ENCODE measurements around the gene NID2. TPM values are rescaled to one million over a fixed set of nuclear protein-coding genes. Genes with fewer than 3 reads are reported as not detected.

The NID2 gene
- total RNA-seq, 2 donors from 2014 or later: 18.8 to 28.7 TPM

DNA sequence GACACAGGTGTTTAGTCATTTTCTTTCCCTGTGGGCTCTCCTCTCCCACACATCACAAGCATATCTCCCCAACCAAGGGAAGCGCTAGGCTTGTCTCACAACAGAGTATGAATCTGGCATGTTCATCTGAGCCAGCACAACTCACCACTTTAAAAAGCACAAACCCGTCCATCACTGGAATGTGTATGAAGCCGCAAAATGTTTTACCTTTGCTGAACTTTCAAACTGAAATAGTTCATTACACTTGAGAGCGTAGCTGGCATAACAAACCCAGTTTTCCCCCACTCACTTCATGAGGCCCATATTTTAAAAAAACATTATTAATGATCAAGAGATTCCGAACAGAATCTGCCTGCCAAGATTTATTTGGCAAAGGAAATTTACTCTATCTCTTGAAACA is 15.8 kb downstream of the NID2 start:
- H3K4me3 ChIP-seq: no peak overlapping the region
- no peaks in the 10 kb centered on the region for H3K27me3 ChIP-seq
- no peak overlapping the region for H3K9ac ChIP-seq (ENCODE audit: low read depth in 2 of 2, low read length in 2 of 2)
- H3K27ac ChIP-seq: no peak overlapping the region
- no peaks in the 10 kb centered on the region for H3K36me3 ChIP-seq
- intact Hi-C loops (cut with DNase I): no loop called here
- DNase-seq: no peak
- H3K9me3 ChIP-seq: no peaks in the 10 kb centered on the region
- TF ChIP-seq CTCF (IDR thresholded peaks at IDR 0.05): no peak
- no peaks in the 10 kb centered on the region for H3K4me1 ChIP-seq

DNA sequence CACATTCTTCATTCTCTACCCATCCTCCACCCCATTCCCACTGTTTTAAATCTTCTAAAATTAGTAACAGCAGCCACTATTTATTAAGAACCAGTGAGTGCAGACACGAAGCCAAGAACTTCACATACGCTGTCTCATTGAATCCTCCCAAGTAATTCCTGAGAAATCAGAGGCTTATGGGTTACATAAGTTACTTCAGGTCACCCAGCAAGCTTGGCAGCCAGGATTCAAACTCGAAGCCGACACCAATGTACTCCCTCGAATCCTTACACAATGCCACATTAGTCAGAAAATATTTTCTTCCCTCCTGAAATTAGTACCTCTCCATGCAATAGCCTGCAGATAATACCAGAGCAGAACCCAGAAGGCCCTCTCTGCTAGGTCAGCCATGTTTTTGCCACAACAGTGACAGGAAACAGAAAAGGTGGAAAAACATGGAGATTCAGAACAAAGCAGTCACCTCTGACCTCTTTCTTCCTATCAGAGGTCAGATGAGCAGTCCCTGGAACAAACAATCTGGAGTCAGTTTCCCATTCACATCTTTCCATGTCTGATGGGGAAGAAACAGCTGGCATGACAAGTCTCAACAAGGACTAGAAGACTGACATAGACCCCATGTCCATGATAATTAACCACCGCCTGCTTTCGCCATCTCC is 16.4 kb downstream of the NID2 start:
- Histone ChIP-seq H3K36me3 (no peaks in the 10 kb centered on the region), H3K4me1 (no peaks in the 10 kb centered on the region), H3K27ac (no peak overlapping the region), H3K9me3 (no peaks in the 10 kb centered on the region), H3K4me3 (no peak overlapping the region), H3K9ac (ENCODE audit: low read depth in 2 of 2, low read length in 2 of 2) (no peak overlapping the region), H3K27me3 (no peaks in the 10 kb centered on the region)
- TF ChIP-seq CTCF (IDR thresholded peaks at IDR 0.05): no peak
- no peak for DNase-seq
- intact Hi-C loops (cut with DNase I): no loop called here

DNA sequence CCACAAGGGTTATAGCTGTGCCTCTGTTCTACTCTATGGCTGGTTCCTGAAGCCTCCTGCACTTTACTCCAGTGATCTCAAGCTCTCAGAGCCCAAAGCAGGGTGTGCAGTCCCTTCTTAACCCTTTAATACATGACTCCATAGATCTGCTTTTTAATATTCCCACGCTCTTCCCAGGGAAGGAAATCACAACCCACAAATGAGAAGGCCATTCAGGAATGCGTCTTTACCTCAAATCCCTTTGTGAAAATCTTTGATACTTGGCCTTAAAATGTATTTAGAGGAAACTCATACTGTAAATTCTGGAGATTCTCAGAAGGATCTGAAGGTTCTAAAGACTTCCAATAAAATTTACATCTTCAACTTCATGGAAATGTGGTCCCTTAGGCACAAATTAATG is 17.0 kb downstream of the NID2 start:
- intact Hi-C loops (cut with DNase I): no loop called here
- H3K27ac ChIP-seq: peak overlapping the region; percentile 48
- no peaks in the 10 kb centered on the region for H3K4me1 ChIP-seq
- H3K4me3 ChIP-seq: no peak overlapping the region
- no peaks in the 10 kb centered on the region for H3K27me3 ChIP-seq
- no peak for TF ChIP-seq CTCF (IDR thresholded peaks at IDR 0.05)
- no peaks in the 10 kb centered on the region for H3K9me3 ChIP-seq
- no peak overlapping the region for H3K9ac ChIP-seq (ENCODE audit: low read depth in 2 of 2, low read length in 2 of 2)
- no peaks in the 10 kb centered on the region for H3K36me3 ChIP-seq
- no peak for DNase-seq

- Histone ChIP-seq H3K36me3 (no peaks in the 10 kb centered on the region), H3K27me3 (no peaks in the 10 kb centered on the region), H3K27ac (no peak overlapping the region), H3K4me3 (no peak overlapping the region), H3K9me3 (no peaks in the 10 kb centered on the region), H3K9ac (ENCODE audit: low read depth in 2 of 2, low read length in 2 of 2) (no peak overlapping the region), H3K4me1 (no peaks in the 10 kb centered on the region)
- TF ChIP-seq CTCF (IDR thresholded peaks at IDR 0.05): no peak
- intact Hi-C loops (cut with DNase I): no loop called here
- DNase-seq: no peak
These were observed 17.6 kb downstream of the NID2 start for GRCh38 chr14:52051251-52051650.

DNA sequence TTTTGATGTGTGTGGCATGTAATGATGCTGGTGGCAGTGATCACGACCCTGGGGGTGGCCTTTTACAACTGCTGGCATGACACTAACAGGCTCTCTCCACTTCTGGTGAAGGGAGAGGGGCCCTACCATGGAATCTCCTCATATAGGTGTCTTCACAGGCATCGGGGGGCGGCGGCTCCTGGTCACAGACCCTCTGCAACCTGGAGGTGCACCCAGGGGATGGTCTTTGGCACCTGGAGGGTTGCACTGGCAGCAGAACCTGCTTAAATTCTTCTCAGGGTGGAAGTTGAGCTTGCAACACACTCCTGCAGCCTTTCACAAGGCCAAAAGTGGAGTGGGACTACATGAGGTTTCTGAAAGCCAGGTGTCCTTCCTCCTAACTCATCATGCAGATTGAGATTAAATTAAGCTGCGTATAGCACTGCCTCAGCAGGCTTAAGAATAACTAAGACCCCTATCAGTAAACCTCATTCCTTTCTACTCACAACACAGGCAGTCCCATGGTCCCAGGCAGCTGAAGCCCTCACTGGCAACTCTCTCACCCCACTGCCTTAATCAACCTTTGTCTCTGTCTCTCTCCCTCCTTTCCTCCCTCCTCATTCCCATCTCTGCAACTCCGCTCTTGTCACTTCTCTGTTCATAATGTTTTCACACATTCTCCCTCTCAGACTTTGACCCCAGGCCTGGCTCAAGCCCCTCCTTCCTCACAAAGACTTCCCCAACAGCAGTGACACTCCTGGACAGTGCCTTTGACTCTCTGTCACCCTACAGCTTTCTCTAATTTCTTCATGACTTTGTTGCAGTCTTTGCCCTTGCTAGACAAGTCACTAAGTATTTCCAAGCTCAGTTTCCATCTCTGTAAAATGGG is 18.9 kb downstream of the NID2 start:
- TF ChIP-seq CTCF (IDR thresholded peaks at IDR 0.05): no peak
- Histone ChIP-seq H3K4me1 (no peaks in the 10 kb centered on the region), H3K27me3 (no peaks in the 10 kb centered on the region), H3K9me3 (no peaks in the 10 kb centered on the region), H3K4me3 (no peak overlapping the region), H3K9ac (ENCODE audit: low read depth in 2 of 2, low read length in 2 of 2) (peak overlapping the region in 1 of 2 donors; percentile 28), H3K27ac (peak overlapping the region; percentile 3), H3K36me3 (no peaks in the 10 kb centered on the region)
- intact Hi-C loops (cut with DNase I): no loop called here
- DNase-seq: peak; percentile 73
